Karpas-422 (cell line): Measurements from ENCODE around the gene BLVRA. TPM values are rescaled to one million over a fixed set of nuclear protein-coding genes. Genes with fewer than 3 reads are reported as not detected.
A peak's percentile ranks its signal among the peaks of the same experiment; 100 is the strongest.

Source experiments
- DNase-seq: peaks from one replicate; pipeline ENCODE4 v3.0.0-alpha.2; 2015
- H2AFZ ChIP-seq: fragments of 200-600 bp; sonication (generic); 2 replicates; pipeline ENCODE4 v1.6.1; 2014; ENCODE audit warnings: antibody characterized with exemption, low read length, mixed read lengths
- H3K27ac ChIP-seq: fragments of 200-600 bp; sonication (generic); 2 replicates; pipeline ENCODE4 v1.5.1; 2014; ENCODE audit warnings: mild to moderate bottlenecking, low read length, moderate library complexity
- H3K27me3 ChIP-seq: fragments of 200-600 bp; sonication (generic); 2 replicates; pipeline ENCODE4 v1.6.1; 2014; ENCODE audit warnings: low read length, mixed read lengths
- H3K36me3 ChIP-seq: fragments of 200-600 bp; sonication (generic); 2 replicates; pipeline ENCODE4 v1.6.1; 2014; ENCODE audit warnings: low read length, mixed read lengths; ENCODE audit not compliant: insufficient read depth
- H3K4me1 ChIP-seq: fragments of 200-600 bp; sonication (generic); 2 replicates; pipeline ENCODE4 v1.6.1; 2014; ENCODE audit warnings: mild to moderate bottlenecking, low read length, mixed read lengths
- H3K4me2 ChIP-seq: fragments of 200-600 bp; sonication (generic); 2 replicates; pipeline ENCODE4 v1.6.1; 2014; ENCODE audit warnings: low read length, low read depth, mild to moderate bottlenecking; ENCODE audit not compliant: poor library complexity, severe bottlenecking
- H3K4me3 ChIP-seq: fragments of 200-600 bp; sonication (generic); 2 replicates; pipeline ENCODE4 v1.5.1; 2014; ENCODE audit warnings: mild to moderate bottlenecking, antibody characterized with exemption, low read length, mixed read lengths
- H3K79me2 ChIP-seq: fragments of 200-600 bp; sonication (generic); 2 replicates; pipeline ENCODE4 v1.6.1; 2014; ENCODE audit warnings: mild to moderate bottlenecking, low read length, mixed read lengths
- H3K9ac ChIP-seq: fragments of 200-600 bp; sonication (generic); 2 replicates; pipeline ENCODE4 v1.6.0; 2014; ENCODE audit warnings: low read length
- H3K9me2 ChIP-seq: fragments of 200-600 bp; sonication (generic), shearing (Covaris generic); replicated peaks from 2 replicates; pipeline ENCODE4 v1.6.0; 2014; ENCODE audit warnings: mild to moderate bottlenecking, low read length, moderate library complexity; ENCODE audit not compliant: insufficient read depth
- H3K9me3 ChIP-seq: fragments of 300-700, 200-600 bp; sonication (generic); 2 replicates; pipeline ENCODE4 v1.6.1; 2014; ENCODE audit warnings: low read length, mixed read lengths
- H4K20me1 ChIP-seq: fragments of 200-600 bp; sonication (generic); 2 replicates; pipeline ENCODE4 v1.6.1; 2014; ENCODE audit warnings: mild to moderate bottlenecking, antibody characterized with exemption, low read length, low read depth; ENCODE audit not compliant: insufficient read depth
- total RNA-seq: library from RNA; depleted of rRNA; stranded (reverse); fragments of >200 nt; shearing (Covaris generic); gene quantifications from 2 replicates; pipeline ENCODE4 v1.2.3, GENCODE V29; 2014; ENCODE audit warnings: low replicate concordance

Gene BLVRA
- total RNA-seq, 1 experiment from 2014 or later = not detected

- Histone ChIP-seq H3K27me3 (no peaks in the 10 kb centered on the region), H3K9me3 (no peaks in the 10 kb centered on the region), H4K20me1 (no peaks in the 10 kb centered on the region), H3K36me3 (no peaks in the 10 kb centered on the region), H3K4me2 (no peak overlapping the region), H3K79me2 (no peaks in the 10 kb centered on the region), H2AFZ (no peak overlapping the region), H3K9me2 (no peaks in the 10 kb centered on the region), H3K27ac (no peak overlapping the region), H3K4me1 (peaks cover 20% of the 10 kb centered on the region), H3K9ac (no peak overlapping the region), H3K4me3 (no peak overlapping the region)
- DNase-seq = no peak
Observed at GRCh38 chr7:43763183-43763582, 4.7 kb downstream of the BLVRA start.

GRCh38 chr7:43764039-43764761 is 5.7 kb downstream of the BLVRA start:
- Histone ChIP-seq H3K4me3 (peak overlapping the region; percentile 13; the same call in 1 of the 2 replicates), H3K4me2 (peak overlapping the region; percentile 54), H3K9me3 (no peaks in the 10 kb centered on the region), H3K9me2 (no peaks in the 10 kb centered on the region), H3K9ac (no peak overlapping the region), H2AFZ (0 out of 2 replicates have a peak overlapping the region, but pooled peaks have one; percentile 54), H3K36me3 (no peaks in the 10 kb centered on the region), H3K79me2 (no peaks in the 10 kb centered on the region), H3K27ac (no peak overlapping the region), H3K4me1 (peaks cover 17% of the 10 kb centered on the region), H4K20me1 (no peaks in the 10 kb centered on the region), H3K27me3 (no peaks in the 10 kb centered on the region)
- peak; percentile 49 for DNase-seq

GRCh38 chr7:43764807-43765491 is 6.5 kb downstream of the BLVRA start:
- no peak overlapping the region for H3K27ac ChIP-seq
- no peak for DNase-seq
- H2AFZ ChIP-seq = no peak overlapping the region
- H3K4me1 ChIP-seq = peaks cover 16% of the 10 kb centered on the region
- no peaks in the 10 kb centered on the region for H3K9me2 ChIP-seq
- H3K4me3 ChIP-seq = no peak overlapping the region
- no peak overlapping the region for H3K9ac ChIP-seq
- no peaks in the 10 kb centered on the region for H3K9me3 ChIP-seq
- H3K36me3 ChIP-seq = no peaks in the 10 kb centered on the region
- H4K20me1 ChIP-seq = no peaks in the 10 kb centered on the region
- H3K79me2 ChIP-seq = no peaks in the 10 kb centered on the region
- no peak overlapping the region for H3K4me2 ChIP-seq
- H3K27me3 ChIP-seq = no peaks in the 10 kb centered on the region

GRCh38 chr7:43766564-43766963 is 8.1 kb downstream of the BLVRA start:
- H3K4me3 ChIP-seq = no peak overlapping the region
- H3K79me2 ChIP-seq = no peaks in the 10 kb centered on the region
- no peak overlapping the region for H3K27ac ChIP-seq
- H4K20me1 ChIP-seq = no peaks in the 10 kb centered on the region
- peaks cover 16% of the 10 kb centered on the region for H3K4me1 ChIP-seq
- no peaks in the 10 kb centered on the region for H3K9me3 ChIP-seq
- no peaks in the 10 kb centered on the region for H3K9me2 ChIP-seq
- no peak for DNase-seq
- no peak overlapping the region for H3K4me2 ChIP-seq
- no peaks in the 10 kb centered on the region for H3K36me3 ChIP-seq
- no peak overlapping the region for H2AFZ ChIP-seq
- H3K9ac ChIP-seq = no peak overlapping the region
- H3K27me3 ChIP-seq = no peaks in the 10 kb centered on the region

GRCh38 chr7:43767311-43767710 is 8.8 kb downstream of the BLVRA start:
- H4K20me1 ChIP-seq = no peaks in the 10 kb centered on the region
- H3K27me3 ChIP-seq = no peaks in the 10 kb centered on the region
- H3K4me2 ChIP-seq = no peak overlapping the region
- no peaks in the 10 kb centered on the region for H3K36me3 ChIP-seq
- H2AFZ ChIP-seq = no peak overlapping the region
- H3K9me2 ChIP-seq = no peaks in the 10 kb centered on the region
- no peak overlapping the region for H3K9ac ChIP-seq
- H3K79me2 ChIP-seq = no peaks in the 10 kb centered on the region
- no peak for DNase-seq
- no peak overlapping the region for H3K4me3 ChIP-seq
- no peak overlapping the region for H3K27ac ChIP-seq
- no peaks in the 10 kb centered on the region for H3K9me3 ChIP-seq
- peaks cover 16% of the 10 kb centered on the region for H3K4me1 ChIP-seq

GRCh38 chr7:43768201-43768886 is 9.9 kb downstream of the BLVRA start:
- no peak overlapping the region for H2AFZ ChIP-seq
- no peaks in the 10 kb centered on the region for H3K9me2 ChIP-seq
- no peak for DNase-seq
- no peak overlapping the region for H3K4me3 ChIP-seq
- H3K4me2 ChIP-seq = no peak overlapping the region
- H3K9ac ChIP-seq = no peak overlapping the region
- no peaks in the 10 kb centered on the region for H3K79me2 ChIP-seq
- no peak overlapping the region for H3K27ac ChIP-seq
- H3K36me3 ChIP-seq = no peaks in the 10 kb centered on the region
- H3K9me3 ChIP-seq = no peaks in the 10 kb centered on the region
- H3K4me1 ChIP-seq = peaks cover 16% of the 10 kb centered on the region
- H4K20me1 ChIP-seq = no peaks in the 10 kb centered on the region
- H3K27me3 ChIP-seq = no peaks in the 10 kb centered on the region

GRCh38 chr7:43768887-43769272 is 10.4 kb downstream of the BLVRA start:
- Histone ChIP-seq H4K20me1 (no peaks in the 10 kb centered on the region), H3K4me1 (peaks cover 11% of the 10 kb centered on the region), H2AFZ (no peak overlapping the region), H3K36me3 (no peaks in the 10 kb centered on the region), H3K9me3 (no peaks in the 10 kb centered on the region), H3K27ac (no peak overlapping the region), H3K79me2 (no peaks in the 10 kb centered on the region), H3K9ac (no peak overlapping the region), H3K4me2 (no peak overlapping the region), H3K9me2 (no peaks in the 10 kb centered on the region), H3K4me3 (no peak overlapping the region), H3K27me3 (no peaks in the 10 kb centered on the region)
- DNase-seq = no peak

- Histone ChIP-seq H4K20me1 (no peaks in the 10 kb centered on the region), H3K9ac (no peak overlapping the region), H3K36me3 (no peaks in the 10 kb centered on the region), H3K9me3 (no peaks in the 10 kb centered on the region), H3K79me2 (no peaks in the 10 kb centered on the region), H3K4me3 (no peak overlapping the region), H3K27ac (no peak overlapping the region), H3K27me3 (no peaks in the 10 kb centered on the region), H2AFZ (no peak overlapping the region), H3K4me2 (no peak overlapping the region), H3K9me2 (no peaks in the 10 kb centered on the region), H3K4me1 (peaks cover 7% of the 10 kb centered on the region)
- DNase-seq = no peak
Observed at GRCh38 chr7:43769281-43769680, 10.8 kb downstream of the BLVRA start.
